Nephron (organoid): ENCODE measurements around the gene TMEM204.
A peak's percentile ranks its signal among the peaks of the same experiment; 100 is the strongest.

ENCODE experiments used
- H3K27ac Mint-ChIP-seq, 3 experiments: 2 replicates each; pipeline ENCODE4 v1.8.0; 2020; ENCODE audit warnings: mixed read lengths in 3 of 3, mild to moderate bottlenecking in 2 of 3, moderate library complexity in 1 of 3
- H3K27me3 Mint-ChIP-seq: 2 replicates; pipeline ENCODE4 v1.8.0; 2021; ENCODE audit warnings: low read depth, mild to moderate bottlenecking, moderate library complexity, mixed read lengths
- H3K36me3 Mint-ChIP-seq: 2 replicates; pipeline ENCODE4 v1.8.0; 2020; ENCODE audit warnings: low read depth, mixed read lengths
- H3K4me1 Mint-ChIP-seq: 2 replicates; pipeline ENCODE4 v1.8.0; 2020; ENCODE audit warnings: mixed read lengths
- H3K4me3 Mint-ChIP-seq, 3 experiments: 2 replicates each; pipeline ENCODE4 v1.8.0; 2020; ENCODE audit warnings: mild to moderate bottlenecking in 3 of 3, mixed read lengths in 3 of 3, moderate library complexity in 2 of 3
- H3K9me3 Mint-ChIP-seq: 2 replicates; pipeline ENCODE4 v1.8.0; 2020; ENCODE audit warnings: mixed read lengths
- TF ChIP-seq, protein P1 (sequence below), 3 experiments: fragments of 200-600 bp; sonication (generic); IDR thresholded peaks; one replicate each; pipeline ENCODE4 v1.5.0; 2021; ENCODE audit warnings: antibody characterized with exemption in 3 of 3; ENCODE audit not compliant: unreplicated experiment in 3 of 3

The TMEM204 gene

DNA sequence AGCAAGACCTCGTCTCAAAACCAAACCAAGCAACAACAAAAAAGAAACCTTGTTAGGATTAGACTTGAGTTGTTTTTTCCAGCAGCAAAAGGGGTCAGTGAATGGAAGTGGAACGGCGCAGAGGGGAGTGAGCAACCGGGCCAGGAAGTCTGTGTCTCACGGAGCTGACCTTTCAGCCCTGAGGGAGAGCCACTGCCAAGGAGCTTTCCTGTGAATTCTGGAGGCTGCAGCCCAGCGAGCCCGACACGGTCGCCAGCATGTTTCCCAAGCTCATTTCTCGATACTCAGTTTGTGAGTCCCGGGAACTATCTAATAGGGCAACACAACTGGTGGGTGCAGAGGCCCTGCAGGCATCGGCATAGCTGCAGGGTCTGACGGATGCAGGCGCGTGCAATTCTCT is 20.7 kb upstream of the TMEM204 start:
- H3K9me3 Mint-ChIP-seq: peaks cover 17% of the 10 kb centered on the region
- H3K27ac Mint-ChIP-seq: peak overlapping the region in 1 of 3 experiments; percentile 23
- no peak overlapping the region for H3K4me3 Mint-ChIP-seq
- H3K27me3 Mint-ChIP-seq: no peaks in the 10 kb centered on the region
- H3K4me1 Mint-ChIP-seq: no peaks in the 10 kb centered on the region
- H3K36me3 Mint-ChIP-seq: peaks cover 51% of the 10 kb centered on the region
- TF ChIP-seq, protein P1, sequence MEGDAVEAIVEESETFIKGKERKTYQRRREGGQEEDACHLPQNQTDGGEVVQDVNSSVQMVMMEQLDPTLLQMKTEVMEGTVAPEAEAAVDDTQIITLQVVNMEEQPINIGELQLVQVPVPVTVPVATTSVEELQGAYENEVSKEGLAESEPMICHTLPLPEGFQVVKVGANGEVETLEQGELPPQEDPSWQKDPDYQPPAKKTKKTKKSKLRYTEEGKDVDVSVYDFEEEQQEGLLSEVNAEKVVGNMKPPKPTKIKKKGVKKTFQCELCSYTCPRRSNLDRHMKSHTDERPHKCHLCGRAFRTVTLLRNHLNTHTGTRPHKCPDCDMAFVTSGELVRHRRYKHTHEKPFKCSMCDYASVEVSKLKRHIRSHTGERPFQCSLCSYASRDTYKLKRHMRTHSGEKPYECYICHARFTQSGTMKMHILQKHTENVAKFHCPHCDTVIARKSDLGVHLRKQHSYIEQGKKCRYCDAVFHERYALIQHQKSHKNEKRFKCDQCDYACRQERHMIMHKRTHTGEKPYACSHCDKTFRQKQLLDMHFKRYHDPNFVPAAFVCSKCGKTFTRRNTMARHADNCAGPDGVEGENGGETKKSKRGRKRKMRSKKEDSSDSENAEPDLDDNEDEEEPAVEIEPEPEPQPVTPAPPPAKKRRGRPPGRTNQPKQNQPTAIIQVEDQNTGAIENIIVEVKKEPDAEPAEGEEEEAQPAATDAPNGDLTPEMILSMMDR (IDR thresholded peaks at IDR 0.05; ENCODE audit: unreplicated experiment in 3 of 3): no peak

DNA sequence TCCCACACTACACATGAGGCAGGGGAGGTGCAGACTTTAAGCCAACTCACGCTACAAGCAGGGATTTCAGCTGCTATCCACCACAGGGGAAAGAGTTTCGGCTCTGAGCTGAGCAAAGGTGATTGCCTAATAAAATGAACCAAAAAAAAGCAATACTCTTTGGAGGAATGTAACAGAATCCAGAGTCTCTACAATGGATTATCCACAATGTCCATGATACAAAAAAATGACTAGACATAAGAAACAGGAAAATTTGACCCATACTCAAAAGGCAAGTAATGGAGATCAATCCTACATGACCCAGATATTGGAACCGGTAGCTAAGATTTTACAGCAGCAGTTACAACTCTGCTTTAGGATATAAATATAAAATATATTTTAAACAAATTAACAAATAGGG is 19.0 kb upstream of the TMEM204 start:
- Mint-ChIP-seq H3K27me3 (no peaks in the 10 kb centered on the region), H3K9me3 (peaks cover 17% of the 10 kb centered on the region), H3K4me1 (no peaks in the 10 kb centered on the region), H3K4me3 (no peak overlapping the region), H3K36me3 (peaks cover 58% of the 10 kb centered on the region), H3K27ac (no peak overlapping the region)
- TF ChIP-seq, protein P1 (IDR thresholded peaks at IDR 0.05; ENCODE audit: unreplicated experiment in 3 of 3): no peak

- Mint-ChIP-seq H3K27me3 (no peaks in the 10 kb centered on the region), H3K4me3 (no peak overlapping the region), H3K27ac (no peak overlapping the region), H3K4me1 (no peaks in the 10 kb centered on the region), H3K9me3 (peaks cover 10% of the 10 kb centered on the region), H3K36me3 (peaks cover 37% of the 10 kb centered on the region)
- TF ChIP-seq, protein P1 (IDR thresholded peaks at IDR 0.05; ENCODE audit: unreplicated experiment in 3 of 3): no peak
Measured at GRCh38 chr16:1518626-1519135, 14.8 kb upstream of the TMEM204 start.

DNA sequence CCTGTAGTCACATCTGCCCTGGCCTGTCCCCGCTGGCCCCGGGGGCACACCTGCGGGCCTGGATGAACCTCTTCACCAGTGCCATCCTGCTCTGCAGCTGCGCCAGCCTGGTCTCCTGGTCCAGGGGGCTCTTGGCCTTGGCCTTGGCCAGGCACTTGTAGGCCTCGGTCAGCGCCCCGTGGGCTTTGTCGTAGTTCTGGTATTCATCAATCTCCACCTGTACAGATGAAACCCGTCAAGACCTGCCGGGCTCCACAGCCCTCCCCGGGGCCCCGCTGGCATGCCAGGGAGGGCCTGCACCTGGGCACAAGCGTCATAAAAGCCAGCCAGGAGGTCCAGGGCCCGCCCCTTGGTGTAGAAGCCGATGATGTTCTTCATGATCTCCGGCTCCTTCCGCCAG is 13.6 kb upstream of the TMEM204 start:
- peaks cover 5% of the 10 kb centered on the region for H3K9me3 Mint-ChIP-seq
- TF ChIP-seq, protein P1 (IDR thresholded peaks at IDR 0.05; ENCODE audit: unreplicated experiment in 3 of 3): no peak
- H3K27ac Mint-ChIP-seq: no peak overlapping the region
- peaks cover 31% of the 10 kb centered on the region for H3K36me3 Mint-ChIP-seq
- H3K4me1 Mint-ChIP-seq: no peaks in the 10 kb centered on the region
- no peak overlapping the region for H3K4me3 Mint-ChIP-seq
- H3K27me3 Mint-ChIP-seq: no peaks in the 10 kb centered on the region

DNA sequence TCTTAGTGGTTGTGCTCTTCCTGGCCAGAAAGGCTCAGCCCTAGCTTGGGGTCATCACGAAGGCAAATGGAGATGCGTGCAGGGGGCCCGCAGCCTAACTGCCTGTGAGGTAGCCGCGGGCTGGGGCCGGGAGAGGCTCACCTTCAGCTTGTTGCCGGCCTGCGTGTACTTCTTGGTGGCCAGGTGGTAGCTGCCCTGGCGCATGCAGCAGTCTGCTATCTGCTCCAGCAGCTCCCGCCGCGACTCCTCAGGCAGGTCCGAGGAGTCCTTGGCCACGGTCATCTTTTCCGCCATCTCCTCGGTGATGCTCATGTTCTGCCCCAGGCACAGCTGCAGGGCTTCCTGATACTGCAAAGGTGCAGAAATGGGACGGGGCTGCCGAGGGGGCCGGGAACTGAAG is 13.0 kb upstream of the TMEM204 start:
- Mint-ChIP-seq H3K36me3 (peaks cover 25% of the 10 kb centered on the region), H3K27ac (no peak overlapping the region), H3K4me3 (no peak overlapping the region), H3K27me3 (no peaks in the 10 kb centered on the region), H3K9me3 (peaks cover 2% of the 10 kb centered on the region), H3K4me1 (no peaks in the 10 kb centered on the region)
- TF ChIP-seq, protein P1 (IDR thresholded peaks at IDR 0.05; ENCODE audit: unreplicated experiment in 3 of 3): no peak

- no peaks in the 10 kb centered on the region for H3K9me3 Mint-ChIP-seq
- TF ChIP-seq, protein P1 (IDR thresholded peaks at IDR 0.05; ENCODE audit: unreplicated experiment in 3 of 3): no peak
- no peaks in the 10 kb centered on the region for H3K27me3 Mint-ChIP-seq
- H3K27ac Mint-ChIP-seq: no peak overlapping the region
- peaks cover 8% of the 10 kb centered on the region for H3K36me3 Mint-ChIP-seq
- H3K4me3 Mint-ChIP-seq: no peak overlapping the region
- peaks cover 4% of the 10 kb centered on the region for H3K4me1 Mint-ChIP-seq
Measured at GRCh38 chr16:1523581-1524245, 9.8 kb upstream of the TMEM204 start.
